ENCODE results near the gene CHMP2A.

CHMP2A gene

DNA sequence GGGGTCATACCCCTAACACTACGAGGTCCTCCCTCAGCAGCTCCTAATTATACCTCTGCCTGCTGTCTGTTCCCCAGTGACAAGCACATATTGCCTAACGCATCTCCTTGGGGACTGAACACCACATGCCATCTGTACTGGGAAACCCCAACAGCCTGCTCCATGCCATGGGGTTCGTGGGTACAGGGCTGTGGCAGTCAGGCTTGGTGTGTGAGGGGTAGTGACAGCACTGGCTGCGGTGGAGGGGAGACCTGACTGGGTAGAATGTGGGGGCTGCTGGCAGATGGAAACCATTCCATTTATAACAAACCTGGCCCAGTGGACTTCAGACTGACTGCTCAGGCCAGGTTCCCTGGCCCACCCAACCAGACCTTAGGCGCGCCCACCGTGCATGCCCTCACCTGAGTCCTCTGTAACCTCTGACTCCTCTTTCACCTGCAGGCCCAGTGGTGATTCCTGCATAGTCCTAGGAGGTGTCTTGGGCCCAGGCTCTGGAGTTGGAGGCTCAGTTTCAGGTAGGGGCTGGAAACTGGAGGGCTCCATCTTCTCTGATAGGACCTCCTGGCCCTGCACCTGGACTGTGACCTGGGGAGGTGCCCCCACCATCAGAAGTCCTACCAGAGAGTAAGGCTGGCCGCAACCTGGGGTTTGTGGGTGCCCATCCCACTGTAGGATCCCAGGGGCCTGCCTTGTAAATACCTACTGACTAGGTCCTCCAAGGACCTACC, 15.2 kb upstream of the CHMP2A start:
- no peak for DNase-seq (ENCODE audit: low read depth)

DNA sequence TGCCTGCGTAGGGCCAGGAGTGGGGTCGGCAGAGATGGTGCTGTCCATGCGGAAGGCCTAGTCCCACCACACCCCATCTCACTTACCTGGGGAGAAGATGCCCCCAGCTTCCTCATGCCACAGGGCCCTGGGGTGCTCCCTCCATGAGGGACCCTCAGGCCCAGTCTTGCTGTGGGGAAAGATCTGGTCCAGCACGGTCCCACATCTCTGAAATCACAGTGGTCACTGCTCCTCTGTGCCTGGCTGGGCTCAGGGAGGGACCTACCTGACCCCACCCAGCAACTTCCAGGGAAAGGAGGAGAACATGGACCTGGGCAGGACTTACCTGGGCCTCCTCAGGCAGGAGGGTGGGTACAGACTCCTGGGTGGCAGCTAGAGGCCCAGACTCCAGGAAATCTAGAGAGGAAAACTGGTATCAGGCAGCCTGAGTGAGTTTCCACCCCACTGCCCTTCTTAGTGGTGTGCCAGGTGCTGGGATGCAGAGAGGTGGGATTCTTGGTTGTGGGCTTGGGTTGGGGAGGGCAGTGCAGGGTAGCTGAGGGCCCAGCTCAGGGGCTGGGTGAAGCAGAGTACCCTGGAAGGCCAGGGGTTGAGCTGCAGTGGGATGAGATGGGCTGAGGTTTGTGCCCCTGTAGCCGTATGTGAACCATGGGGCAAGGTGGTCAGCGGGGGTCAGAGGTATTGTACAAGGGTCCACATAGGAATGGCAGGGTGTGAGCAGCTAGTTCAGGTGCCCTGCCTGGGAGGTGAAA, 14.5 kb upstream of the CHMP2A start:
- no peak for DNase-seq (ENCODE audit: low read depth)

DNA sequence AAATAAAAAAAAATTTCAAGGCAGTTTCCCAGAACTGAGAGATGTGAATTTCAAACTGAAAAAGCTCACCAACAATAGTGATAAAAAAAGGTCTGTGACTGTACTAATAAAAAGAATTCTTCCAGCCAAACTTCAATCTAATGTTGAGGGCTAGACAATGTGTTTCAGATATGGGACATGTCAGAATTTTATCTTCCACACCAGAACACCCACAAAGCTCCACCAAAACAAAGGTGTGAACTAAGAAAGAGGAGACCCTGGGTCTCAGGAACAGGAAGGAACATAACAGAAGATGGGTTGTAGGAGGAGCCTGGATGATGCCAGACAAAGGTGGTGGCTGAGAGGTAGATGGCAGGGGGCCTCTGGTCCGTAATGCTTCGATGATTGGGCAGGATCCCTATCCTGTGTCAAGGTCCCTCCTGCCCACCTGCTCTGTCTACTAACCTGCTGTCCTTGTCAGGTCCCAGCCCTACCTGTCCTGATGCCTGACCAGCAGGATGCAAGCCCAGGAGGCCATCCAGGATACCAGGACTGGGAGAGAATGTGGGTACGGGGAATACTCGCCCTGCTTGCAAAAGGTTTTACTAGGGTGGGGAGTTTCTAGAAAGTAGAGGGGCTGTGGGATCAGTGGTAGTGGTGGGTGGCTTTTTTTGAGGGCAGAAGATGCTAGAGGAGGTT, 13.7 kb upstream of the CHMP2A start:
- no peak for DNase-seq (ENCODE audit: low read depth)

DNA sequence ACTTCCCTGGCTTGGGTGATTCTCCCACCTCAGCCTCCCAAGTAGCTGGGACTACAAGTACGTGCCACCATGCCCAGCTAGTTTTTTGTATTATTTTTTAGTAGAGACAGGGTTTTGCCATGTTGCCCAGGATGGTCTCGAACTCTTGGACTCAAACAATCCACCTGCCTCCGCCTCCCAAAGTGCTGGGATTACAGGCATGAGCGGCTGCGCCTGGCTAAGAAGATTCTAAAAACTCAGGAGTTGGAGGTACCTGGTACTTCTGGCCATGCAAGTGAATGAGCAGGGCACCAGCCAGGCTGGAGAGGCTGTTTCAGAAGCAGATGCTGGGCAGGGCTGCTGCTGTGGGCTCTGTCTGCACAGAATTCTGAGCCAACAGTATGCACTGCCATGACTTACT, 12.1 kb upstream of the CHMP2A start:
- no peak for DNase-seq (ENCODE audit: low read depth)

DNA sequence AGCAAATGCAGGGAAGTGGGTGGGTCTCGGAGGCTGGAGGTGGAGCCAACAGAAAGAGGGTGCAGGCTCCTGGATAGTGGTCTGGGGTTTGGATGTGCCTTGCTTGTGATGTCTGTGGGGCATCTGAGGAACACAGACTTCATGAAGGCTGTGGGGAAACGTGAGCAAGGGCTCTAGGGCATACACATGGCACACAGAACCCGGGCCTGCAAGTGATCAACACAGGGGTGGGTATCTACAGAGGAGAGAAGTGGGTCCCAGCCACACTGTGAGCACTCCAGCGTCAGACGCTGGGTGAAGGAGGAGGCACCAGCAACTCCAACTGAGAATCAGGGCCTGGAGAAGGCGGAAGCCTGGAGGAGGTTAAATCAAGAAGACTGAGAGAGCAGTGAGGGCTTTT, 8.9 kb upstream of the CHMP2A start:
- no peak for DNase-seq (ENCODE audit: low read depth)

DNA sequence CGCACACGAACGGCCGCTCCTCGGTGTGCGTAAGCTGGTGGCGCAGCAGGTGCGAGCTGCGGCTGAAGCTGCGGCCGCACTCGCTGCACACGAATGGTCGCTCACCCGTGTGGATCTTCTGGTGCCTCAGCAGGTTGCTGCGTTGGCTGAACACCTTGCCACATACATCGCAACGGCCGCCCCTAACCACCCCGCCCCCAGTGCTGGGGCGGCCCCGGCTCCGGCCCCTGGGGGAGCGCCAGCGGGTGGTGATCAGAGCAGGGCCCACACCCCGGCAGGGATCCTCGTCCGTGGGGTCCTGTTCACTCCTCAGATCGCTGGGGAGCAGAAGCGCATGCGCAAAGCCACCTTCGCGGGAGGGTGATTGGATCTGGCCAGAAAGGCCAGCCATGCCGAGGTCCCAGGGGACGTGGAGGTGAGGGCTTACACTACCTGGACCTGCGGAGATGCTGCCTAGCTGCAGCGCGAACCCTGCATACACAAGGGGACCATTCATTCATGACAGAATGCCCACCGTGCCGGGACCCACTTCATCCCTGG, 8.2 kb upstream of the CHMP2A start:
- DNase-seq (ENCODE audit: low read depth): no peak

DNA sequence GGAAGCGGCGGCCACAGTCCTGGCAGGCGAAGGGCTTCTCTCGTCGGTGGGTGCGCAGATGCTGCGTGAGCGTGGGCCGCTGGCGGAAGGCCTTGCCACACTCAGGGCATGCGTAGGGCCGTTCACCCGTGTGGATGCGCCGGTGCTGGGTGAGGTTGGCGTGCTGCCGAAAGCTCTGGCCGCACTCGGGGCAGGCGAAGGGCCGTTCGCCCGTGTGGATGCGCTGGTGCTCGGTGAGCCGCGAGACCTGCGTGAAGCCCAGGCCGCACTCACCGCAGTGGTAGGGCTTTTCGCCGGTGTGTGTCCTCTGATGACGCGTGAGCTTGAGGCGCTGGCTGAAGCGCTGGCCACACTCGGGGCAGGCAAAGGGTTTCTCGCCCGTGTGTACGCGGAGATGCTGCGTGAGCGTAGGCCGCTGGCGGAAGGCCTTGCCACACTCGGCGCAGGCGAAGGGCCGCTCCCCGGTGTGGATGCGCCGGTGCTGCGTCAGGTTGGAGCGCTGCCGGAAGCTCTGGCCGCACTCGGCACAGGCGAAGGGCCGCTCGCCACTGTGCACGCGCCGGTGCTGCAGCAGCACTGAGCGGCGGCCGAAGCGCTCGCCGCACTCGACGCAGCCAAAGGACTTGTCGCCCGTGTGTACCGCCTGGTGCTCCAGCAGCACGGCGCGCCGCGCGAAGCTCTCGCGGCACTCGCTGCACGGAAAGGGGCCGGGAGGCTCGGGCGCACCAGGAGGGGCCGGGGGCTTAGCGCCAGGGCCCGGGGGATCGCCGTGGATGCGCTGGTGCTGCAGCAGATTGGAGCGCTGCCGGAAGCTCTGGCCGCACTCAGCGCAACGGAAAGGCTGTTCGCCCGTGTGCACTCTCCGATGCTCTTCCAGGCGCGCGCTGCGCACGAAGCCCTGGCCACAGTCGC, 7.5 kb upstream of the CHMP2A start:
- DNase-seq (ENCODE audit: low read depth): no peak

DNA sequence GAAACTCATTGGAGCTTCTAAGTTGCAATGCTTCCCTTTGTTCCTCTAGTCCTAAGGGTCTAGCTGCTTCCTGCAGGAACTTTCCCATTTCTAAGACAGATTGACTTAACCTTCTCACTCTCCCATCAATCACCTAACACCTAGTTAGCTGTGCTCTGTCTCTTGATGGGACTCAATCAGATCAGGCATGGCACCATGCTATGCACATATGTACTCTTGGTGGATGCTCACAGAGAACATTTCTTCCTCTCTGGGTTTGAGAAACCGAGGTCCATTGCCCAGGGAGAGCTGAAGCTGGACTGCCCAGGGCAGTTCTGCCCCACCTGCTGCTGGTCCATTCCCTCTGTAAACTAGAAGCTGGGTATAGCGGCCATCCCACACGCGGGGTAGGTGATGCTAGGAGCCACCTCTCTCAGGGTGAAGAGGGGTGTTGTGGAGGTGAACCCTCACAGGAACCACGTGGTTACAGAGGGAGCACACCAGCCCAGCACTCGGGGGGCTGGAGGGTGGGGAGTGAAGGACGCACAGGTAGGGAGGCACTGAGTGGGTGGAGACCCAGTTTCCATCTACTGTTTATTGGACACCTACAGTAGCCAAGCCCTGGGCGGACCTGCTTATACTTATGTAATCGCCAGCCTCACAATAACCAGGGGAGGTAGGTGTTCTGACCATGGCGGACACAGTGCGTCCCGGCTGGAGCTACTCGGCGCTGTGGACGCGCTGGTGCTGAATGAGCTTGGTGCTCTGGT, 6.6 kb upstream of the CHMP2A start:
- DNase-seq (ENCODE audit: low read depth): no peak

DNA sequence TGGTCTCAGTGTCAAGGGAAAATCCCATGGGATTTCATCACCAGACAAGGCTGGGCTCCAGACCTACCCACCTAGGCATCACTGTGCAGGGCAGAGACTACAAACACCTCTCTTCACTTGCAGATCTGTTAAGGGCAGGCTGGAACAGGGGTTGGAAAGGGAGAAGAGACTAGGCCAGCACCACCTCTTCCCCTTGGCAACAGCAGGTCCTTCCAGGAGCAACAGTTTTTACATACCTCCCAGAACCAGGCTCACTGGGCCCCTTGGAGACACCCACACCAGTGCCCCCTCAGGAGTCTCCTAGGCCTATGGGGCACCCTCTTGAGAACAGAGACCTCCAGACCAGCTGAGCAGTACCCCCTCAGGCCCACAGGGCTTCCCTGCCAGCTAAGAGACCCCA, 6.0 kb upstream of the CHMP2A start:
- no peak for DNase-seq (ENCODE audit: low read depth)

DNA sequence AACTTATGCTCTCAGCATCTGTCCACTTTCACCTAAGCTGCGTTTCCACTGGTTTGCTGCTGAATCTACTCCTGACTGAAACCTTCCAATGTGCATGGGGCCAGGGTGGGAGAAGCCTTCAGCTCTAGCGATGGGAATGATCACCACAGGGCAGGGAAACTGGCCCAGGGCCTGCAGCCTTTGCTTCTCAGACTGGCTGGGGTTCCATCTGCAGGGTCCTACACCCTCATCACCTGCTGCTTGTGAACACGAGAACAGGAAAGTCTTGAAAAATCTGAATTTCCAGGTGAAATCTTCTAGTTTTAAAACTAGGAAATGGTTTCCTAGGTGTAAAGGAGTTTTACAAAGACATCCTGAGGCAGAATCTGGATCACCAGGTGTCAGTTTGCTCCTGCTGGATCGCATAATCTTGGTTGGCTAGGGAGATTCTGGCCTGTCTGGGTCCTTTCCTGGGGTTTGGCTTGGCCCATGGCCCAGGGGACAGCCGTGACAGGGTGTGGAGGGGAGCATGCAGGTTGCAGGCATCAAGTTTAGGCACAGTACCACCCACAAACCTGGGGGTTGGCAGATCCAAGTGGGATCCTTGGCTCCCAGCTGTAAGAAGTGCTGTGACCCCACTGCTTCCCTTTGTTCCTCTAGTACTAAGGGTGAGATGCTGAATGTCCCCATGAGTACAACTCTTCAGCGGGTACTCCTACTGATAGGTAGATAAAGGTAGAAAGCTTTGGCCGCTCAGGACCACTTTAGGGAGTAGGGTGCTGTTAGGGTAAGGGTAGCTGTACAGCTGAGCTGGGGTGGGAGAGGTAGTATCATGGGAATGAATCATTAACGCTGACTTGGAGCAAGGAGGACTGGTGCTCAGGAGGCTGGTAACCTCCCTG, 5.3 kb upstream of the CHMP2A start:
- no peak for DNase-seq (ENCODE audit: low read depth)

DNA sequence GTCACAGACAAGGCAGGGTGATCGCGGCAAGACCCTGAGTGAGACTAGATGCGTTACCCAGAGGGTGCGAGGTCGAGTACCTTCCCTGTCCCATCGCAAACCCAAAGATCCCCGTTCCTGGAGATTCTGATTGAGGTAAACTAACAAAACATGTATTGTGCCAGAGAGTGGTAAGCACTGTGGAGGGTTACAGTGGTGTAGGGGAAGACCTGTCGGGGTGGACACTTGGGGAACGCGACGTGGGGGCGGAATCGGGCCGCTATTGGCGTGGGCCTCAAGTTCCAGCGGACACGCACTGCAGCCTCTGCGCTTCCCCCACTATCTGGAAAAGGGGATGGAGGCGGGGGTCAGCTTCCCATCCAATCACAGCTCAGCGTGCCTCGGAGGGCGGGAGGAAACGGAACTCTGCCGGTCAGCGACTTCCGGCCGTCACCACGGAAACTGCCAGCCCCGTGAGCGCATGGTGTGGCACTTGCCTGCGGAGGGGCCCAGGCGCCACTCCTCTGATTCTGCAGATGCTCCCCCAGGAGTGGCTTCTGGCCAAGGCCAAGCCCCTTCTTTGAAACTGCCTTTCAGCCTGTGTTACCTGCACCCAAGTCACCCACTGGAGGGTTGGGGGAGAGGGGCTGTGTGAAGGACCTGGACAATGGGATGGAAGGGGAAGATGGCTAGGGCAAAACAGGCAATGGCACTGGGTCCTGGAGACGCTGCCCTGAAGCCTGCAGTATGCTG, 4.5 kb upstream of the CHMP2A start:
- peak; percentile 57 for DNase-seq (ENCODE audit: low read depth)

DNA sequence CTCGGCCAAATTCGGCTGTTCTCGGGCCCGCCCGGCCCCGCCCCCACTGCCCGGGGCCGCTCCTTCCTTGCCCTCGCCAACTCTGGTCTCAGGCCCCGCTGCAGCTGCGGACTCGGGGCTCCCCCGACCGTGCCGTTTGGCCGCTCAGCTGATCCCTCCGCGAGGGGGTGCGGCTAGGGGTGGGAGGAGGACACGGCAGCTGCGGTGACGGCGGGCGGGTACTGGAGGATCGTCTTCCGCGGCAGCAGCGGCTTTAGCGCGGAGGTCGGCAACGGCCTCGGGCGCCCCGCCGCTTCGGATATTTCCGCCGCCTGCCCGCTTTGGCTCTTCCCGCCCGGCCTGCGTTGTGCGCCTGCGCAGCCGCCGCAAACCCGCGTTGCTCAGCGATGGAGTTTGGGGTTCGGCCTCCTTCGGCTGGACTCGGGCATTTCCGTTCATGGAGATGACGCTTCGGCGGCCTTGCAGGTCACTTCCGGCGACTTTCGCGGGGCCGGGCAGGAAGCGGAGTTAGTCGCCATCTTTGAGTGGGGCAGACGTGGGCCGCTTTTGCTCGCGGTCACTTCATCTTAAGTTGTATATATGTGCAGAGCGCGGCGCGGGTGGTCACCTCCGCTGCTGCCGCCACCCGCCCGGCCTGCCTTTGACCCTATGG, 3.8 kb upstream of the CHMP2A start:
- peak; percentile 97 for DNase-seq (ENCODE audit: low read depth)

DNA sequence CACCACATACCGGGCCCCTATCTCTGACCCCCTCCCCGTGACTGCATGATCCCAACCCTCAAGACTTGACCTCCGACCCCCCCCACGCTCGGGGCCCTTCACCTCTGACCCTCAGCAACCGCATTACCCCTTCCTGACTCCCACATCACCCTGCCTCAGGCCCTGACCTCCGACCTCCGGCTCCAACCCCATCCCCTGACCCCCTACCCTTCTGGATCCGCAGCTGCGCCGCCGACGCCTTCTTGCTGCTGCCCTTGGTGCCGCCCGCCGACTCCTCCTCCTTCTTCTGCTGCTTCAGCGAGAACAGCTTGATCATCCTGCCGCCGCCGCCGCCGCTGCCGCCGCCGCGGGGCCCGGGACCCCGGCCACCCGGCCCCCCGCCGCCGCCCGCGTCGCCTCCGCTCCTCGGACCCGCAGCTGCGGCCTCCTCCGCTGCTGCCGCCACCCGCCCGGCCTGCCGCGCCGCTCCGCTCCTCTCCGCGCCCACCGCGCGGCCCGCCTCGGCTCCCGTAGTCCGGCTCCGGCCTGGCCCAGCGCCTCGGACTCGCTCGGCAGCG, 3.2 kb upstream of the CHMP2A start, which contains the start of gene UBE2M:
Gene UBE2M, minus strand, starts transcription at position 546 of the 557 bp plus-strand sequence. Its CDS starts 230 bp downstream, at position 316.
- no peak for DNase-seq (ENCODE audit: low read depth)

DNA sequence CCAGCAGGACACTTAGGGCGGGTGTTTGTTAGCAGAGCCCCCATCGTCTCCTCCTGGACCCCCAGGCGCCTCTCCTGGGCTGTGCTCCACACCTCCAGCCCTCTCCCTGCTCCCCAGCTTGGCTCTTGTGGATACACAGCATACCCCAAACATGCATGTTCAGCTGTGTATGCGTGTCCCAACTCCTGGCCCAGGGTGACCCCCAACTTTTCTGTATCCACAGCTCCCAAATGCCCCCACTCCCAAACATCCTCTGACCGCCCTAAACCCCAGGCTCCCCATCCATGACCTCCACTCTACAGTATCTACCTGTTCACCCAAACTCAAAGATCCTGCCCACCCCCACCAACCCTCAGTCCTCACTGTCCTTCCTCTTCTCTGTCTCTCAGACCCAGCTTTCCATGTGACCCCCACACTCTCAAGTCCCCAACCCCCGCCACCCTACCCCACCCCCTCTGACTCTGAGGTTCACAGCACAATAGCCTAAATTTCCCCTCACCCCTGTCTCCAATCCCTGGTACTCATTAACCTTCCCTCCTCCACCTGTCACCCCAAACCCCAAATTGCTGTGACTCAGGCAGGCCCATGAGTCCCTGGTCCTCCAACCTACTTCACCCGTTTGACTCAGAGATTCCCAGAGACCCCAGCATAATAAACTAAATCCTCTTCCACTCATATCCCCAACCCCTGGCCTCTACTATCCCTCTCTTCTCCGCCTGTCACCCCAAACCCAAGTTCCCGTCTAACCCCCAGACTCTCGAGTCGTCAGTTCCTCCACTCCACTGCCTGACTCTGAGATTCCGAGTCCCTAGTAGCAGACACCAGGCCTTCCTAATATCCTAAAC, 2.5 kb upstream of the CHMP2A start:
- DNase-seq (ENCODE audit: low read depth): no peak

DNA sequence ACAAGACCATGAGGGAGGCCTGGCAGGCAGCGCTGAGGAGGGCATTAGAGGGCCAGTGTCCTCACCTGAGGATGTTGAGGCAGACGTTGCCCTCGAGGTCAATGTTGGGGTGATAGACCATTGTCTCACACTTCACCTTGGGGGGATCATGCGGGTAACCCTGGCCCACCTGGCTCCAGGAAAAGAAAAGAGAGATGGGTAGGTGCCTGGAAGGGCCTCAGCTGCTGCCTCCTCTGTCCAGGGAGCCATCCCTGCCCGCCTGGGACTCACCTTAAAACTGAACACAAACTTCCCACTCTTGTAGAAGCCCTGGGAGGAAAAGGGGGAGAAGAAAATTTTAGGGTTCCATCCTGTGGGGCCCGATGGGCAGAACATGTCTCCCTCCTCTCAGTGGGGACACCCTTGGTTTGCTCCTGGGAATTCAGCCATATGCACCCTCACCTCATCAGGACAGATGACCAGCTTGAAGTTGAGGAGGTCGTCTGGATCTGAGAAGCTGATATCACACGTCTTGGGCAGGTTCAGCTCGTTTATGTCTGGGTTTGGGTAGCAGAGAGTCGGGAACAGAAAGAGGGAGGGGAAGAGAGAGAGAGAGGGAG, 1.8 kb upstream of the CHMP2A start:
- no peak for DNase-seq (ENCODE audit: low read depth)

DNA sequence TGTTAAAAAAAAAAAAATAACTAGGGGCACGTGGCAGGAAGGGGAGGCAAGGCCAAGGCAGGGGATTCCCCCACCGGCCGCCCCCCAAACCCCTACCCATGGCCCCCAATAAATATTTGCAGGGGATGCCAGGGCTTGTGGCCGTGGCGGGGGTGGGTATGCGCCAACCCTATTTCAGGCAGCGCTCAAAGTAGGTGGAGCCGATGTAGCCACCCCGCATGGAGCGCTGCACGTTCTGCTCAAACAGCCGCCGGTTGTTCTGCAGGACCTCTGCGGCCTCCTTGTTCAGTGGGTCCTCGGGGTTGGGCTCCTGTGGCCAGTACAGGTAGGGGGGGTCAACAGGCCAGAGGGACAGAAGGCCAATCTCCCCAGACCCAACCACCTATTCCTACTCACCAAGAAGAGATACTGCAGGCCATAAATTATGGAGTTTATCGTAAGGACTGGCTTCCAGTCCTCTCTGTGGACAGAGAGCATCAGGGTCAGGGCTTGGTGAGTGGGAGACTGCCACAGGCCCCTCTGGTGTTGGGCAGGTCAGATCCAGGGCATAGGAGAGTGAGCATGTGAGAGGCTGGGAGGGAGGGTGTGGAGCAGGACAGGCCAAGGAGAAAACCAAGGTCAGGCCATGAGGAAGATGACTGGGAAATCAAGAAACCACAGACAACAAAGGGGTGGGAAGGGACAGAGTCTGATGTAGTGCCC, 1.2 kb upstream of the CHMP2A start:
- DNase-seq (ENCODE audit: low read depth): no peak

Data from stimulated activated CD8-positive, alpha-beta memory T cell treated with anti-CD3 and anti-CD28 coated beads, Interleukin-15, amount 100 ng/mL, for 24 hours (primary cell).